Activated naive CD4-positive, alpha-beta T cell treated with anti-CD3 and anti-CD28 coated beads, Interleukin-2, amount 50 U/mL, for 16 hours (primary cell): ENCODE measurements around the gene UBE2G2.

Experiments
- DNase-seq: peaks from one replicate; pipeline ENCODE4 v3.0.0-alpha.2; 2020

The UBE2G2 gene

DNA sequence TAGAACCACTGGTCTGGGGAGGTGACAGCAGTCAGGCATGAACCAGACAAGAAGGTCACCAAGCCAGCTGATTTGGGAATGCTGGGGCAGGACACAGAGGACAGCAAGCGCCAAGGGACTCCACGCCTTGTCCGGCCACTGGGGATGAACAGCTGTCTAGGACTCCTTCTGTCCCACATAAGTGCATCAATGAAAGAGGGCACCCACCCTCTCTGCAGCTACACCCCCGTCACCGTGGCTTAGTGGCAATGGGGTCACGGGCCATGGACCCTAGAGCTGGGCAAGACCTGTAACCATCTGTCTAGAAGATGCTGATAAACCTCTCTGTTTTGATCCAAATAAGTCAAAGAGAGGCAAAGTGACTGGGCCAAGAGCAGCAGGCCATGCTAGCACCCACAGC lies 16.8 kb downstream of the UBE2G2 start:
- no peak for DNase-seq

DNA sequence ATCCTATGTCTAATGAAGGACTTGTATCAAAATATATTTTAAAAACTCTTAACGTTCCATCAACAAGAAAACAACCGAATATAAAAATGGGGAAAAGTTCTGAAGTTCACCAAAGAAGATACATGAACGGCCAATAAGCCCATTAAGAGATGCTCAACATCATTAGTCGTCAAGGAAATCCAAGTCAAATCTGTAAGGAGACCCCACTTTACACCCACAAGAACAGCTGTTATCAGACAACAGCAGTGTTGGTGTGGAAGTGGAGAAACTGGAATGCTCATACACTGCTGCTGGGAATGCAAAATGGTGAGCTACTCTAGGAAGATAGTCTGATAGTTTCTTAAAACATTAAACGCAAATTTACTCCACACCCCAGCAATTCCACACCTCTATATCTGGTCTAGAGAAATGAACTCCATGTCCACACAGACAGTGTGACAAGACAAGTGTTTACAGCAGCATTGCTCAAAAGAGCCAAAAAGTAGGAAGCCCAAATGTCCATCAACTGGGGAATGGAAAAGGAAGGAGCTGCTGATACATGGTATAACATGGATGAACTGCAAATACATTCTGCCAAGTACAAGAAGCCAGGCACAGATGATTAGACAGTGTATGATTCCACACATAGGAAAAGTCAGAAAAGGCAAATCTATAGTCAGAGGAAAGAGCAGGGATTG lies 18.5 kb downstream of the UBE2G2 start:
- DNase-seq = no peak

- DNase-seq = no peak
Measured at GRCh38 chr21:44780767-44781459, 20.7 kb downstream of the UBE2G2 start.

DNA sequence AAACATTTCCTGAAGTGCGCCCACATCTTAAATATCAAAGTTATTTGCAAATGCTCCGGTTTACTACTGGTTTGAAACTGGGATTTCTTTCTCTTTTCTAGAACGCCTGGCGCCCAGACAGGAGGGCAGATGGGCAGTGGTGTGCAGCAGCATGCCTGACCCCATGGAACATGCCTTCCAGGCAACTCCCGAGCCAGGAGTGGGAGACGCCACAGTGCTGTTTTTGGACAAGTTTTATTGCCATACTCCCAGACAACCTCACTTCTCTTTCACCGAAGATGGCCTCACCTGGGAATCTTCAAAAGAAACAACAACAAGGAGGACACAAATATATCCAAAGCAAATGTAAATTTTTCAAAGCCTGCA lies 21.5 kb downstream of the UBE2G2 start:
- no peak for DNase-seq

DNA sequence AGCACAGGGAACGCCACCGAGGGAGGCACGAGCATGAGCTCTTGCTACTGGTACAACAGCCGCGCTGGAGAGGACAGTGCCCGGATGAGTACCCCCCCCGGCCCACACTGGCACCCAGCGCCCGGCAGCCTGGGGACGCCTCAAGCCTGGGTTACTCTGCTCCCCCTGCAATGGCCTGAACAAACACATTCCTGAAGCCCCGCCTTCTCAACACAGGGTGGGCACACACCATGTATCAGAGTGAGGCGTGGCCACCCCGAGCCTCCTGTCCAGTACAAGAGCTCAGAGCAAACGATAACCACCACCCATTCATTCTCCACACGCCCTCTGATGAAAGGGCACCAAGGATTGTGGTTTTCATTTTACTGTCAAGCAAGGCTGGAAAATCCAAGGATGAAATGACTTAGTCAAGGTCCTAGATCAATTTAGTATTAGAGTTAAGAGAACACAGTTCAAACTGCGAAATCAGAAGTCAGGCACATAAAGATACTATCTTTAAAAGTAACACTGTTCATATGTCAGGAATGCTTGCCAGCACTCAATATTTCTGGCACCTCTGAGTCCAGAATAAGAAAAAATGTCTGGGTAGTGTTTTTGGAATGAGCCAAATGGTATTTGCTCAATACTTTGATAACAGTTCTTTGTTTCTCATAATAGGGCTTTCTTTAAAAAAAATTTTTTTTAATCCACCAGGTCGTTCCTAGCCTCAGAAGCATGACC lies 22.0 kb downstream of the UBE2G2 start:
- DNase-seq = no peak

- DNase-seq = no peak
Measured at GRCh38 chr21:44778983-44779382, 22.6 kb downstream of the UBE2G2 start.

GRCh38 chr21:44778499-44778911 lies 23.1 kb downstream of the UBE2G2 start:
- no peak for DNase-seq

DNA sequence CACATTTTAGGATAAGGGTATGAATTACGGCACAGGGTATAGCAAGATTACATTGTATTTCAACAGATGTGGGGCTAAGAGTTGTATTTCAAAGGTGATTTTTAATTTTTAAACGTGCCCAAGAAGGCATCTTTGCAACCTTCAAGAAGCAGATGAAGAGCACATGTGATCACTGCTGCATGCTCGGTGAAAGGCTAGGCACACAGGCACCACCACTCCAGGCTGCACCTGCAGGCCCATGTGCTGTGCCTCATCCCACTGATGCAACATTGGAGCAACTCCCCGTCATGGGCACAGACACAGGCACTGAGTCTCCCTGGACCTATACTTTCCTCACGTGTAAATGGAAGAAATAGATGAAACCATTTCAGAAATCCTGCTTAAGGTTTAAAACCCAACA lies 23.5 kb downstream of the UBE2G2 start:
- no peak for DNase-seq

GRCh38 chr21:44774972-44775371 lies 26.6 kb downstream of the UBE2G2 start:
- no peak for DNase-seq

- no peak for DNase-seq
Measured at GRCh38 chr21:44773291-44773932, 28.2 kb downstream of the UBE2G2 start.

GRCh38 chr21:44771896-44772525 lies 29.6 kb downstream of the UBE2G2 start:
- DNase-seq = no peak

DNA sequence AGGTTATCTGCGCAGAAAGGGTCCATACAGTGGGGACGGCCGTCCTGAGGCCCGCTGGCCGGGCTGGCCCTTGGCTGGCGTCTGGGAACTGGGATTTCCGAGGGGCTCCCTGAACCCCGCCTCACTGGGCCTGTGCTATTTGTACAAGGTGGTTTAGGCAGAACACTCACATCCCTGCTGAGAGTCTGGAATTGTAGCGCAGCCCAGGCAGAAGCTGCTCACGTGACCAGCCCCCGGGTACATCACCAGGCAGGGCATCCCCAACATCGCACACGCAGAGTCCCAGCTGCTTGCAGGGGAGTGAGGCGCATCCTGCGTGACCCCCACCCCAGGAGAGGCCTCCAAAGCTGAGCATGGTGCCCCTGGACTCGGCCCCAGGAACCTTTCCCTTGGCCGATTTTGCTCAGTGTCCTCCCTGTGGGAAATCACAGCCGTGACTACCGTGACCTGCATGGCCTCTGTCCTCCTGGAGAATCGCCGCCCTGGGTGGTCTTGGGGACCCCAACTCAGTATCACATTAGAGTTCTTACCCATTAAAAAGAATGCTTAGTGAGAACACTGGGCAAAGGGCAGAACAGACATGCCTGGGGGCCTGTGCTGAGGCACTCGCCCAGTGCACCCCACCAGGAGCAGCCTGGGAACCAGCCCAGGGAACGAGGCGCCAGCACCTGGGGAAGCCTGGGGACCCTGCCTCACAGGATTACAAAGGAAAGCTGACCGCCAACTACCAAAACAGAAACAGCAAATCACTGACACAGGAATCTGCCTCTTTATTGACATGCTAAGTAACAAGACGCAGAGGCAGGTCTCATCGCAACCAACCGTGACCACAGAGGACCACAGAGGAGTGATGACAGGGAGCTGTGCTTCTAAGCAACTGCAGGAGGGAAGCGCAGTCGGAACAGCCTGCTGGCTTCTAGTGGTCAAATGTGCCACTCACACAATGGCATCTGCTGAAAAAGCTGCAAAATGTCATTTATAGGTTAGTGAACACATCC lies 33.5 kb downstream of the UBE2G2 start:
- DNase-seq = no peak

DNA sequence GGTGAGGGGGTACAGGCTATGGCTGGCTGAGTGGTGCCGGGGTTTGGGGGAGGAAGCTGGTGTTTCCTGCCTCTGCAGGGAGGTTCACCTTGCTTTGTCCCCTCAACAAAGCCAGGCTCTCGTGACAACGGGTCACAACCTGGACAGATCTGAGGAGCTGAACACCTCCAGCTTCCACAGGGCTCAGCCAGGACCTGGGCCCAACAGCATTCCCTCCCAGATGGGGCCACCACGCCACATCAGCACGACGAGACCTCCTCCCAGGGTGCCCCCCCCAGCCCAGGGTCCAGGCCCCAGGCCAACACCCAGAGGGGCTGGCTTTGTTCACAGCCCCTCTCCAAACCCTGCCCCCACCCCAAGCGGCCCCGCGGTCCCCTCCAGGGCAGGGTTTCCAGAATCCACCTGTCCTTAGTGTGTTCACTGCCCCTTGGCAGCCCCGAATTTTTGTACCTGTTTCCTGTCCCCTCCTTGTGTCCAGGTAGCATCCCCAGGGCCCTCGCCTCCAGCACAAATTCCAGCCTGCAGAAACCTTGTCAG lies 34.7 kb downstream of the UBE2G2 start:
- DNase-seq = no peak

DNA sequence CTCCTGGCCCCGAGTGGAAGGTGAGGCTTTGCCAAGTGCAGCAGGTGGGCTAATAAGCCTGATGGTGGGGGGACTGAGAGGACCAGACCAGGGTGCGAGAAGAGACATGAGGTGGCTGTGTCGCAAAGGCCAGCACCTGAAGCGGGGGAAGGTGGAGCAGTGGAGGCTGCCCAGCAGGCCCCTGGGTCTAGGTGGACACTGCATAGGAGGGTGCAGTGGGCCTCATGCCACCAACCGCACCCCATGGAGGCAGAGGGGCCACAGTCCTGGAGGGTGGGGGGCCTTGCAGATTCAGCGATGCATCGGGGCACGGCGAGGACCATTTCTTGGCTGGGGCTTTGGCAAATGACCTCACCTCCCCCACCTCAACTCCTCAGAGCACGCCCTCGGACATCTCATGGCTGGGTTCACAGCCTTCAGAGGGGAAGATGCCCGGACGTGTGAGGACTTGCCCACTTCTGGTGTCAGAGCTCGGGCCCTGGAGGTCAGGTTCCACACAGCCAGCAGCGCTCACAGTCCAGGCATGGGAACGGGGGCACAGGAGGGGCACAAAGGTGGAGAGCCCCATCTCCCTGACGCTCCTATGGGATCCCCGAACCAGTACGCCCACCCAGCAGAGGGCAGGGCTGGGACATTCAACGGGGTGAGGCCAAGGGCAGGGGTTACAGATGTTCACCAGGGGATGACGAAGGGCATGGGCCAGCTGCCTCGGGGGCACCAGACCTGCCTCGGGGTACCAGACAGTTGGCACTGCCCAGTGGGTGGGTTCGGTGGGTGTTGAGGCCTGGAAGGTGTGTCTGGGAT lies 35.4 kb downstream of the UBE2G2 start:
- no peak for DNase-seq

DNA sequence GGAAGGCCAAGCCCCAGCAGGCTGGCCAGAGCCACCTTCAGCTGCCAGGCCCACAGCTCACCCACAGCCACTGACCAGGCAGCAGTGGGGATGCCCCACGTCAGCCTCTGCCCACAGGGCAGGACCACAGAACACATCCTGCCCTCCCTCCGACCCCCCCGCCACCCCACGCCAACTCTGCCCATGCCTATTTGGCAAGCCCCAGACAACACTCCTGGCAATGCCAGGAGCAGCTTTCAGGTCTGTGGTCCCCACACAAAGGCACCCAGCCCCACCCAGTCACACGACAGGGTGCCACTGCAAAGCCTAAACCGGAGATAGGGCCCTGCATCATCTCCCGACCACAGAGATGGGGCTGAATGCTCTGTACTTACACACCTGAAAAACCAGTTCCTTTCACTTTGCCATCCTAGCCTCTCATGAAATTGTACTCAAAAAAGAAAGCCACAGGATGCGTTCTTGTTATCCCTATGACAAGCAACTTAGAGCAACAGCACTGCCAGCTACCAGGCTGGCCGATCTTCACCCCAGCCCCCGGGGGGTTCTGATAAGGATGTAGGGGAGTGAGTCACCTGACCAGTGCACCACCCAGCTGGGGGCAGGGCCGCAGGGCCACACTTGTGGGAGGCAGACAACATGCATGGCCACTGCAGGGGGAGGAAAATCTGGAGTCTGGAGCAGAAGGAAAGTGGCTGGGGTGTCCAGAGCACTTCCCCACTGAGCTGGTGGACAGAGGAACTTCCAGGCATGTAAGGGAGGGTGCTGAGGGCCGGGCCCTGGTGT lies 36.2 kb downstream of the UBE2G2 start:
- no peak for DNase-seq

- no peak for DNase-seq
Measured at GRCh38 chr21:44764319-44765230, 37.0 kb downstream of the UBE2G2 start.

- no peak for DNase-seq
Measured at GRCh38 chr21:44763451-44764318, 37.9 kb downstream of the UBE2G2 start.

- no peak for DNase-seq
Measured at GRCh38 chr21:44763050-44763378, 38.6 kb downstream of the UBE2G2 start.
